Peyer's patch (tissue), 4 donors: ENCODE measurements around the gene C20orf144. TPM values are rescaled to one million over a fixed set of nuclear protein-coding genes. Genes with fewer than 3 reads are reported as not detected.

ENCODE experiments used
- DNase-seq, 3 donors: peaks; one replicate each; pipeline ENCODE4 v3.0.0-alpha.2; 2017 to 2019
- H3K27ac ChIP-seq, 4 donors: fragments of 200-600 bp; sonication (generic); one replicate each; pipeline ENCODE4 v1.5.1; 2016 to 2019
- H3K27me3 ChIP-seq, 2 donors: fragments of 200-600 bp; sonication (generic); one replicate each; pipeline ENCODE4 v1.5.1; 2019
- H3K36me3 ChIP-seq, 3 donors: fragments of 200-600 bp; sonication (generic); one replicate each; pipeline ENCODE4 v1.5.1; 2016 to 2019
- H3K4me1 ChIP-seq, 4 donors: fragments of 200-600 bp; sonication (generic); one replicate each; pipeline ENCODE4 v1.5.1; 2016 to 2019
- H3K4me3 ChIP-seq, 4 donors: fragments of 200-600 bp; sonication (generic); 1 replicate in 3 of 4; 2 replicates in 1 of 4; pipeline ENCODE4 v1.5.1; 2016 to 2019; ENCODE audit warnings: mild to moderate bottlenecking in 1 of 4
- H3K9me3 ChIP-seq, 4 donors: fragments of 200-600 bp; sonication (generic); one replicate each; pipeline ENCODE4 v1.5.1; 2016 to 2019; ENCODE audit warnings: mild to moderate bottlenecking in 1 of 4
- POLR2A ChIP-seq, 2 donors: fragments of 450-650 bp; IDR thresholded peaks; one replicate each; pipeline ENCODE4 v1.5.1; 2017; ENCODE audit warnings: antibody characterized with exemption in 2 of 2, mild to moderate bottlenecking in 2 of 2, moderate library complexity in 2 of 2
- total RNA-seq, 4 donors: library from RNA; depleted of rRNA; stranded (reverse); fragments of >200 nt; gene quantifications; one replicate each; pipeline ENCODE4 v1.1.0, GENCODE V29; 2016
- TF ChIP-seq, protein P1 (sequence below), 6 experiments: fragments of 450-650 bp in 4 of 6; fragments of 200-600 bp in 2 of 6; sonication (generic) in 1 of 6; IDR thresholded peaks; one replicate each; pipeline ENCODE4 v1.5.1; 2017 to 2019; ENCODE audit warnings: antibody characterized with exemption in 6 of 6, mild to moderate bottlenecking in 3 of 6, moderate library complexity in 1 of 6

Gene C20orf144
- total RNA-seq, 4 donors from 2014 or later: not detected

DNA sequence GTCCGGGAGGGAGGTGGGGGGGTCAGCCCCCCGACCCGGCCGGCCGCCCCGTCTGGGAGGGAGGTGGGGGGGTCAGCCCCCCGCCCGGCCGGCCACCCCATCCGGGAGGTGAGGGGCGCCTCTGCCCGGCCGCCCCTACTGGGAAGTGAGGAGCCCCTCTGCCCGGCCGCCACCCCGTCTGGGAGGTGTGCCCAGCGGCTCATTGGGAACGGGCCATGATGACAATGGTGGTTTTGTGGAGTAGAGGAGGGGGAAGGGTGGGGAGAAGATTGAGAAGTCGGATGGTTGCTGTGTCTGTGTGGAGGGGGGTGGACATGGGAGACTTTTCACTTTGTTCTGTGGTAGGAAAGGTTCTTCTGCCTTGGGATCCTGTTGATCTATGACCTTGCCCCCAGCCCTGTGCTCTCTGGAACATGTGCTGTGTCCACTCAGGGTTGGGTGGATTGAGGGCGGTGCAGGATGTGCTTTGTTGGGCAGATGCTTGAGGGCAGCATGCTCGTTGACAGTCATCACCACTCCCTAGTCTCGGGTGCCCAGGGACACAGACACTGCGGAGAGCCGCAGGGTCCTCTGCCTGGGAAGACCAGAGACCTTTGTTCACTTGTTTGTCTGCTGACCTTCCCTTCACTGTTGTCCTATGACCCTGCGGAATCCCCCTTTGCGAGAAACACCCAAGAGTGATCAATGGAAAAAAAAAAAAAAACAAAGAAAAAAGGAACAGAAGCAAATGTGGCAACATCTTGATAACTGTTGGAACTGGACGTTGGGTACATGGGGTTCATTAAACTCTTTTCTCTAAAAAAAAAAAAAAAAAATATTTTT lies 39.7 kb downstream of the C20orf144 start:
- no peak for DNase-seq
- Histone ChIP-seq H3K4me3 (no peak overlapping the region), H3K36me3 (peaks cover 0 to 10% (median 0%) of the 10 kb centered on the region in 3 donors), H3K4me1 (no peaks in the 10 kb centered on the region), H3K27ac (no peak overlapping the region), H3K27me3 (no peaks in the 10 kb centered on the region), H3K9me3 (no peaks in the 10 kb centered on the region)
- TF ChIP-seq, protein P1, sequence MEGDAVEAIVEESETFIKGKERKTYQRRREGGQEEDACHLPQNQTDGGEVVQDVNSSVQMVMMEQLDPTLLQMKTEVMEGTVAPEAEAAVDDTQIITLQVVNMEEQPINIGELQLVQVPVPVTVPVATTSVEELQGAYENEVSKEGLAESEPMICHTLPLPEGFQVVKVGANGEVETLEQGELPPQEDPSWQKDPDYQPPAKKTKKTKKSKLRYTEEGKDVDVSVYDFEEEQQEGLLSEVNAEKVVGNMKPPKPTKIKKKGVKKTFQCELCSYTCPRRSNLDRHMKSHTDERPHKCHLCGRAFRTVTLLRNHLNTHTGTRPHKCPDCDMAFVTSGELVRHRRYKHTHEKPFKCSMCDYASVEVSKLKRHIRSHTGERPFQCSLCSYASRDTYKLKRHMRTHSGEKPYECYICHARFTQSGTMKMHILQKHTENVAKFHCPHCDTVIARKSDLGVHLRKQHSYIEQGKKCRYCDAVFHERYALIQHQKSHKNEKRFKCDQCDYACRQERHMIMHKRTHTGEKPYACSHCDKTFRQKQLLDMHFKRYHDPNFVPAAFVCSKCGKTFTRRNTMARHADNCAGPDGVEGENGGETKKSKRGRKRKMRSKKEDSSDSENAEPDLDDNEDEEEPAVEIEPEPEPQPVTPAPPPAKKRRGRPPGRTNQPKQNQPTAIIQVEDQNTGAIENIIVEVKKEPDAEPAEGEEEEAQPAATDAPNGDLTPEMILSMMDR (IDR thresholded peaks at IDR 0.05): no peak
- no peak for TF ChIP-seq POLR2A (IDR thresholded peaks at IDR 0.05)

DNA sequence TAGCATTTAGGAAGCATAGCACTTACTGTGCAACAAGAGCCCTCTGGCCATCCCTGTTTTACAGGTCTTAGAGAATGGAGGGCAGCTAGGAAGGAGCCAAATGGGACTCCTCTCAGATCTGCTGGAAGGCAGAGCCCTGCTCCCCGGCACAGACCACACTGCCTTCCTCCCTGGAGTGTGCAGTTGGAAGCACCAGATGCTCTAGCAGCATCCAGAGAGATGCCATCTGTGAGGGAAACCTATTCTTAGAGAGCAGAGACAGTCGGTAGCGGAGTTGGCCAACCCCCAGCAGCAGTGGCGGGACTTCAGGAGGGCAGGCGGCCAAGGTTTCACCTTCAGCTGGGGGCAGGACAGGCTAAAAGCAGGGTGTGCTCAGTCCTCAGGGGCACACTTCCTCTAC lies 40.7 kb downstream of the C20orf144 start:
- Histone ChIP-seq H3K4me1 (no peaks in the 10 kb centered on the region), H3K27me3 (no peaks in the 10 kb centered on the region), H3K9me3 (no peaks in the 10 kb centered on the region), H3K36me3 (peaks cover 0 to 20% (median 0%) of the 10 kb centered on the region in 3 donors), H3K4me3 (no peak overlapping the region), H3K27ac (no peak overlapping the region)
- no peak for DNase-seq
- TF ChIP-seq, protein P1 (IDR thresholded peaks at IDR 0.05): no peak
- TF ChIP-seq POLR2A (IDR thresholded peaks at IDR 0.05): no peak

DNA sequence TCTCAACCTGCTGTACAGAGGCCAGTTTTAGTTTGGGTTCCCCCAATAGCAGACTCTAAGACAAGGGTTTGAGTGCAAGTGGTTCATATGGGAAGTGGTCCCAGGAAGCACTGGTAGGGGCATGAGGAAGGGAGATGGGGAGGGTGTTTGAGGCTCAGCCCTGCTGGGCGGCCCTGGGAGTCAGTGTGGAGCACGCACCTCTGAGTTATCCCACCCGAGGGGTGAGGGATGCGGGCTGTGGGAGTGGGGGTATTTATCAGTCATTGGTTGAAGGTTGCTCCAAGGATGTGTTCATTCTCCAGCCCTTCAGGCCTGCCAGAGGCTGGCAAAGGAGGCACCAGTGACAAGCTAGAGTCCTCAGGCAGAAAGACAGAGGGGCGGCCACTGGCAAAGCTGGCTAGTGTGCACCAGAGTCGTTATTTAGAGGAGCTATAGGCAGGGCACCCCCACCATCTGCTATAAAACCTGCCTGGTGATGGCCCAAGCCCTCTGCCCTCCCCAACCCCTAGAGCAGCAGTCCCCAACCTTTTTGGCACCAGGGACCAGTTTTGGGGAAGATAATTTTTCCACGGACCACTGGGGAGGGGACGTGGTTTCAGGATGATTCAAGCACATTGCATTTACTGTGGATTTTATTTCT lies 41.5 kb downstream of the C20orf144 start:
- Histone ChIP-seq H3K9me3 (no peaks in the 10 kb centered on the region), H3K4me1 (no peaks in the 10 kb centered on the region), H3K36me3 (peaks cover 0 to 20% (median 0%) of the 10 kb centered on the region in 3 donors), H3K4me3 (no peak overlapping the region), H3K27ac (no peak overlapping the region), H3K27me3 (no peaks in the 10 kb centered on the region)
- no peak for TF ChIP-seq POLR2A (IDR thresholded peaks at IDR 0.05)
- TF ChIP-seq, protein P1 (IDR thresholded peaks at IDR 0.05): no peak
- DNase-seq: no peak

DNA sequence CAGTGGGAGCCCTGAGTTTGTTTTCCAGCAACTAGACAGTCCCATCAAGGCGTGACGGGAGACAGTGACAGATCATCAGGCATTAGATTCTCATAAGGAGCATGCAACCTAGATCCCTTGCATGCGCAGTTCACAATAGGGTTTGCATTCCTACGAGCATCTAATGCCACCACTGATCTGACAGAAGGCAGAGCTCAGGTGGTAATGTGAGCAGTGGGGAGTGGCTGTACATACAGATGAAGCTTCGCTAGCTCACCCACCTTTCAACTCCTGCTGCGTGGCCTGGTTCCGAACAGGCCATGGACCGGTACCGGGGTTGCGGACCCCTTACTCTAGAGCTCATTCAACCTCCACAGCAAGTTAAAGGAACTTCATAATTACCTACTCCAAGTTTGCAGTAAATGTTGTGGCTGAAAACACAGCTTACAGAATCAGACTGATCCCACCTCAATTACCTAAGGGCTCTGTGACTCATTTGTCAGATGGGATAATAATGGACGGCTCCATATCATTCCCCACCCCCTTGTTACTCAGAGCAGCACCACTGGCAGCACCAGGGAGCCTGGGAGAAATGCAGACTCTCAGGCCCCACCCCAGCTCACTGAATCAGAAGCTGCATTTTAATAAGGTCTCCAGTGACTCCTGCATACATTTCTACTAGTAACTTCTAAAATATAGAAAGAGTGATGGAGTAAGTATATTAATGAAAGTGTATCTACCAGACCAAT lies 42.2 kb downstream of the C20orf144 start:
- TF ChIP-seq, protein P1 (IDR thresholded peaks at IDR 0.05): no peak
- TF ChIP-seq POLR2A (IDR thresholded peaks at IDR 0.05): no peak
- no peak for DNase-seq

DNA sequence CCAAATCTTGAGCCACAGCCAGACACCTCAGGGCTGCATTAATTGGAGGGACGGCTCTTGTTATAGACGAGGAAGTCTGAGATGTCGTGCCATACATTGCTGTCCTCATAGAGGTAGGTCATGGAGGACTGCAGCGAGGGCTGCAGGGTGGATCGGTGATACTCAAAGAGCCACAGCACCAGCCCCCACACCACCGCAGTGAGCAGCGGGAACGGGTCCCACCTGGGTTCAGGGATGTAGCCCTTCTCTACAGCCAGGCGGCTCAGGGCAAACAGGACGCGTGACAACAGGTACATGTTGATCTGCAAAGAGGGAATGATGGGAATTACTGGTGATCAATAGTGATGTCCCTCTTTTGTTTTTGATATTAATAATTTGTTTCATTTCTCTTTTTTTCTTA lies 45.5 kb downstream of the C20orf144 start:
- H3K4me3 ChIP-seq: no peak overlapping the region
- H3K4me1 ChIP-seq: peaks cover 0 to 4% (median 0%) of the 10 kb centered on the region in 4 donors
- H3K27ac ChIP-seq: no peak overlapping the region
- no peak for DNase-seq
- TF ChIP-seq, protein P1 (IDR thresholded peaks at IDR 0.05): no peak
- TF ChIP-seq POLR2A (IDR thresholded peaks at IDR 0.05): no peak
- H3K36me3 ChIP-seq: peaks cover 0 to 40% (median 0%) of the 10 kb centered on the region in 3 donors
- H3K9me3 ChIP-seq: no peaks in the 10 kb centered on the region
- H3K27me3 ChIP-seq: no peaks in the 10 kb centered on the region

More for the DNA sequence above, 42.2 kb downstream of the C20orf144 start:
- Histone ChIP-seq H3K9me3 (no peaks in the 10 kb centered on the region), H3K4me3 (no peak overlapping the region), H3K4me1 (no peaks in the 10 kb centered on the region), H3K27me3 (no peaks in the 10 kb centered on the region), H3K36me3 (peaks cover 0 to 20% (median 0%) of the 10 kb centered on the region in 3 donors), H3K27ac (no peak overlapping the region)
